Thyroid gland (tissue), 4 donors: ENCODE measurements around the gene IQSEC1. TPM values are rescaled to one million over a fixed set of nuclear protein-coding genes. Genes with fewer than 3 reads are reported as not detected.

Source experiments
- DNase-seq, 2 donors: peaks; one replicate each; pipeline ENCODE4 v3.0.0-alpha.2; 2019
- H3K27ac ChIP-seq, 3 donors: fragments of 200-600 bp; sonication (generic); 1 replicate in 2 of 3; 2 replicates in 1 of 3; pipeline ENCODE4 v1.5.1; 2016 to 2019; ENCODE audit warnings: mild to moderate bottlenecking in 1 of 3, moderate library complexity in 1 of 3
- H3K27me3 ChIP-seq: fragments of 200-600 bp; sonication (generic); one replicate; pipeline ENCODE4 v1.5.1; 2019
- H3K36me3 ChIP-seq, 2 donors: fragments of 200-600 bp; sonication (generic); one replicate each; pipeline ENCODE4 v1.5.1; 2016 to 2019
- H3K4me1 ChIP-seq, 2 donors: fragments of 200-600 bp; sonication (generic); one replicate each; pipeline ENCODE4 v1.5.1; 2017 to 2019
- H3K4me3 ChIP-seq, 3 donors: fragments of 200-600 bp; sonication (generic); replicated peaks in 1 of 3; 1 replicate in 2 of 3; 2 replicates in 1 of 3; pipeline ENCODE4 v1.5.1; 2016; ENCODE audit warnings: mild to moderate bottlenecking in 1 of 3
- H3K9me3 ChIP-seq: fragments of 200-600 bp; sonication (generic); one replicate; pipeline ENCODE4 v1.5.1; 2017
- POLR2A ChIP-seq, 2 donors: fragments of 450-650 bp; IDR thresholded peaks; one replicate each; pipeline ENCODE4 v1.6.1; 2017; ENCODE audit warnings: antibody characterized with exemption in 2 of 2, mild to moderate bottlenecking in 2 of 2, moderate library complexity in 1 of 2
- WGBS, 2 donors: methylation state at CpG; one replicate each; pipeline ENCODE4 v1.1.5; 2017; 5-methylcytosine and 5-hydroxymethylcytosine counted together
- intact Hi-C: fragments of 100-400 bp; cut with DNase I; formaldehyde crosslinking; loops from one replicate; pipeline ENCODE4 v1.15.1; 2023
- total RNA-seq, 4 donors: library from RNA; depleted of rRNA; stranded (reverse); fragments of >200 nt; gene quantifications; one replicate each; pipeline ENCODE4 v1.2.3, GENCODE V29; 2016
- TF ChIP-seq, protein P1 (sequence below), 6 experiments: fragments of 200-600 bp in 3 of 6; fragments of 450-650 bp in 3 of 6; sonication (generic) in 3 of 6; IDR thresholded peaks; one replicate each; pipeline ENCODE4 v1.5.1; 2016 to 2019; ENCODE audit warnings: antibody characterized with exemption in 6 of 6, mild to moderate bottlenecking in 2 of 6, inconsistent platforms in 1 of 6, moderate library complexity in 1 of 6

Gene IQSEC1
- total RNA-seq, 4 donors from 2014 or later: 37.1 to 48.3 (median 38.9) TPM

- Histone ChIP-seq H3K4me3 (no peak overlapping the region), H3K36me3 (no peaks in the 10 kb centered on the region), H3K9me3 (no peaks in the 10 kb centered on the region), H3K4me1 (no peaks in the 10 kb centered on the region), H3K27ac (no peak overlapping the region), H3K27me3 (no peaks in the 10 kb centered on the region)
- intact Hi-C loops: no loop called here
- TF ChIP-seq, protein P1, sequence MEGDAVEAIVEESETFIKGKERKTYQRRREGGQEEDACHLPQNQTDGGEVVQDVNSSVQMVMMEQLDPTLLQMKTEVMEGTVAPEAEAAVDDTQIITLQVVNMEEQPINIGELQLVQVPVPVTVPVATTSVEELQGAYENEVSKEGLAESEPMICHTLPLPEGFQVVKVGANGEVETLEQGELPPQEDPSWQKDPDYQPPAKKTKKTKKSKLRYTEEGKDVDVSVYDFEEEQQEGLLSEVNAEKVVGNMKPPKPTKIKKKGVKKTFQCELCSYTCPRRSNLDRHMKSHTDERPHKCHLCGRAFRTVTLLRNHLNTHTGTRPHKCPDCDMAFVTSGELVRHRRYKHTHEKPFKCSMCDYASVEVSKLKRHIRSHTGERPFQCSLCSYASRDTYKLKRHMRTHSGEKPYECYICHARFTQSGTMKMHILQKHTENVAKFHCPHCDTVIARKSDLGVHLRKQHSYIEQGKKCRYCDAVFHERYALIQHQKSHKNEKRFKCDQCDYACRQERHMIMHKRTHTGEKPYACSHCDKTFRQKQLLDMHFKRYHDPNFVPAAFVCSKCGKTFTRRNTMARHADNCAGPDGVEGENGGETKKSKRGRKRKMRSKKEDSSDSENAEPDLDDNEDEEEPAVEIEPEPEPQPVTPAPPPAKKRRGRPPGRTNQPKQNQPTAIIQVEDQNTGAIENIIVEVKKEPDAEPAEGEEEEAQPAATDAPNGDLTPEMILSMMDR (IDR thresholded peaks at IDR 0.05): no peak
- TF ChIP-seq POLR2A (IDR thresholded peaks at IDR 0.05): no peak
- 75 to 78% methylated on average over 12 of the region's 12 CpGs for WGBS, 2 donors
- DNase-seq: no peak
Measured at GRCh38 chr3:13040361-13041074, 32.7 kb downstream of the IQSEC1 start.

DNA sequence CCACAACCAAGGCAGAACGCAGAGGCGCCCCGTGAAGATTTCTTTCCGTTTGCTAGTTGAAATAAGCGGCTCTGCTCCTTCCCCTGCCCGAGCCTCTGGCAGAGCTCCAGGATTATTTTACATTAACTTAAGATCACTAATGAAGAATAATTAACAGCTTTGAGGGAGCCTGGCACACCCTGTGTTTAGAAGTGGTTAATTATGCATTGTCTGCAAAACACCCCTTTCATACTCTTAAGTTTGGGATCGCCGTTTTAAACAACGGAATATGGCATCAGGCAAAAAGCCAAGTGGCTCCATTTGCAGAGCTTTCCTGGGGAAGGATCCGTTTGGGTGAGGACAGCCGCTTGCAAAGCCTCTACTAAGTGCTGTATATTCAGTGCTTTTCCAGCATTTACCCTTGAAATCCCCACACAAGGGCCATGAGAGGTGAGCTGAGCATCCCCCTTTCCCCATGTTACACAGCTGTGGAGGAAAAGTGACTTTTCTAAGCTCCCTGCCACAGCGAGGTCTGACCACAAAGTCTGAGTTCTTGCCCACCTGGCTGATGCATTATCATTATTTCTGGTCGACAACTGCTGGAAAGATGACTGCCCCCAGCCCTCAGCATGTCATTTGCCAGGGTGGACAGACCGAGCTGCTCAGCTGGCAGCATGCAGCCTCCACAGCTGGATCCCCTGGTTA, 33.9 kb downstream of the IQSEC1 start:
- Histone ChIP-seq H3K27me3 (no peaks in the 10 kb centered on the region), H3K27ac (no peak overlapping the region), H3K36me3 (no peaks in the 10 kb centered on the region), H3K9me3 (no peaks in the 10 kb centered on the region), H3K4me1 (no peaks in the 10 kb centered on the region), H3K4me3 (no peak overlapping the region)
- 43 to 47% methylated on average over 14 of the region's 14 CpGs for whole genome bisulfite sequencing, 2 donors
- no peak for TF ChIP-seq POLR2A (IDR thresholded peaks at IDR 0.05)
- TF ChIP-seq, protein P1 (IDR thresholded peaks at IDR 0.05): no peak
- intact Hi-C loops: no loop called here
- no peak for DNase-seq

DNA sequence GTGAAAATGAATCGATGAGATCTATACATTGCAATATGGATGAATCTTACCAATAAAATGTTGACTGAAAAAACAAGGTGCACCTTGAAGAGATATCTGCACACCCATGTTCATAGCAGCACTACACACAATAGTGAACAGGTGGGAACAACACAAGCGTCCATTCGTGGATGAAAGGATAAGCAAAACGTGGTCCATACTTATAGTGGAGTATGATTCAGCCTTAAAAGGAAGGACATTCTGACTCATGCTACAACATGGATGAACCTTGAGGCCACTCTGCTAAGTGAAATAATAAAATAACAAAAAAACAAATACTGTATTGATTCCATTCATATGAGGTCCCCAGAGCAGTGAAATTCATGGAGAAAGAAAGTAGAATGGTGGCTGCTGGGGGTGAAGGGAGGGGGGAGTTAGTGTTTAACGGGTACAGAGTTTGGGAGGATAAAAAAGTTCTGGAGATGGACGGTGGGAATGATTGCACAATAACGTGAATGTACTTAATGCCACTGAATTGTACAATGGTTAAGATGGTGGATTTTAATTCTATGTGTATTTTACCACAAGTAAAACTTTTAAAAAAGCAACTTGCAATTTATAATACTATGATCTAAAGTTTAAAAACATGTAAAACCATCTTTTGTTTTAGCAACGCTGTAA, 35.6 kb downstream of the IQSEC1 start:
- no peaks in the 10 kb centered on the region for H3K36me3 ChIP-seq
- 89% methylated on average over 8 of the region's 8 CpGs for WGBS, 2 donors

DNA sequence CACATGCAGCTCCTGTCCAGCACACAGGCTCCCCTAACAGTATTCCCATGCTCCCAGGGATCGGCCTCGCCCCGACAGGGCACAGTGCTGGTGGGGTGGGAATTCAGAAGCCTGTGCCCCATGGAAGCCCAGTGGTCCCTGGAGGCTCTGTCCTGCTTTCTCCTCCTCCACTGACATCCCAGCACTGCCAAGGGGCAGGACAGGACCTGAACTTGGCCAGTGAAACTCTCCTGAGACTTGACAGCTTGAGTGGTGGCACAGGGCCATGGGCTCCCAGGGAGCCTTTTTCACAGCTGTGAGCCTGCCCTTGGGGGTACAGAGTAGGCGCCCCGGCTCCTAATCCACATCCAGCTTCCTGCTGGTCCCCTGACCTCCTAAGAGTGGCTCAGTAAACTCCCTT, 38.4 kb downstream of the IQSEC1 start:
- Histone ChIP-seq H3K27me3 (no peaks in the 10 kb centered on the region), H3K4me1 (no peaks in the 10 kb centered on the region), H3K27ac (no peak overlapping the region), H3K9me3 (no peaks in the 10 kb centered on the region), H3K36me3 (no peaks in the 10 kb centered on the region), H3K4me3 (no peak overlapping the region)
- intact Hi-C loops: no loop called here
- DNase-seq: no peak
- 68 to 78% methylated on average over 3 to 4 of the region's 5 CpGs for WGBS, 2 donors
- TF ChIP-seq POLR2A (IDR thresholded peaks at IDR 0.05): no peak
- TF ChIP-seq, protein P1 (IDR thresholded peaks at IDR 0.05): no peak

More for the DNA sequence above, 35.6 kb downstream of the IQSEC1 start:
- intact Hi-C loops: no loop called here
- no peak for DNase-seq
- H3K4me1 ChIP-seq: no peaks in the 10 kb centered on the region
- H3K27me3 ChIP-seq: no peaks in the 10 kb centered on the region
- TF ChIP-seq, protein P1 (IDR thresholded peaks at IDR 0.05): no peak
- no peak for TF ChIP-seq POLR2A (IDR thresholded peaks at IDR 0.05)
- no peak overlapping the region for H3K4me3 ChIP-seq
- no peaks in the 10 kb centered on the region for H3K9me3 ChIP-seq
- H3K27ac ChIP-seq: no peak overlapping the region
